Panc1 (cell line): ENCODE measurements around the gene KIRREL3. TPM values are rescaled to one million over a fixed set of nuclear protein-coding genes. Genes with fewer than 3 reads are reported as not detected.
A peak's percentile ranks its signal among the peaks of the same experiment; 100 is the strongest.

Source experiments
- ATAC-seq: fragments of 200-7000 bp; cut with Tn5 transposase; 2 replicates; pipeline ENCODE4 v1.9.1; 2020; ENCODE audit warnings: mild to moderate bottlenecking, moderate library complexity
- BruUV-seq: library from RNA; stranded (reverse); fragments of 400-500 nt; replicated peaks from 2 replicates; lab custom pipeline; 2021; lab: Mats Ljungman, UMichigan
- CTCF ChIA-PET: fragments of 300-600 bp; sonication (Branson Sonifier 250); formaldehyde crosslinking; loops from one replicate; lab custom pipeline; 2022; ENCODE audit warnings: antibody characterized with exemption; lab: Charles Lee
- POLR2A ChIA-PET: fragments of 300-600 bp; sonication (Branson Sonifier 250); formaldehyde crosslinking; loops from one replicate; lab custom pipeline; 2022; ENCODE audit warnings: antibody characterized with exemption; lab: Charles Lee
- DNase-seq: peaks from one replicate; pipeline ENCODE4 v3.0.0-alpha.2; 2010; ENCODE audit warnings: low read depth, low spot score
- H3K27ac ChIP-seq: 2 replicates; pipeline ENCODE4 v1.5.1; 2011; ENCODE audit warnings: mild to moderate bottlenecking, low read length, inconsistent platforms
- H3K27me3 ChIP-seq: fragments of 200-500 bp; sonication (Bioruptor generic); 2 replicates; pipeline ENCODE4 v1.6.0; 2014; ENCODE audit warnings: low read length, inconsistent platforms; ENCODE audit not compliant: control insufficient read depth, insufficient read depth
- H3K36me3 ChIP-seq: fragments of 200-500 bp; sonication (Bioruptor generic); 2 replicates; pipeline ENCODE4 v1.5.1; 2014; ENCODE audit warnings: inconsistent platforms, mild to moderate bottlenecking, low read length, moderate library complexity; ENCODE audit not compliant: control insufficient read depth, insufficient read depth
- H3K4me1 ChIP-seq: 2 replicates; pipeline ENCODE4 v1.5.1; 2011; ENCODE audit warnings: inconsistent platforms, mild to moderate bottlenecking, low read length, moderate library complexity; ENCODE audit not compliant: control insufficient read depth, insufficient read depth
- H3K4me3 ChIP-seq, 2 experiments: 2 replicates each; pipeline ENCODE4 v1.5.1; 2011 to 2012; ENCODE audit warnings: low read depth in 2 of 2, low read length in 2 of 2, mild to moderate bottlenecking in 2 of 2, inconsistent platforms in 1 of 2, moderate library complexity in 1 of 2
- H3K9me3 ChIP-seq: fragments of 200-500 bp; sonication (Bioruptor generic); 2 replicates; pipeline ENCODE4 v1.5.1; 2014; ENCODE audit warnings: low read depth, mild to moderate bottlenecking, inconsistent platforms, low read length, moderate library complexity; ENCODE audit not compliant: control insufficient read depth, insufficient read depth
- CTCF ChIP-seq: fragments of 450-650 bp; IDR thresholded peaks from 2 replicates; pipeline ENCODE4 v1.5.1; 2017; ENCODE audit warnings: mild to moderate bottlenecking
- POLR2AphosphoS5 ChIP-seq: IDR thresholded peaks from 2 replicates; pipeline ENCODE4 v1.6.1; 2012; ENCODE audit warnings: mild to moderate bottlenecking, low read depth, low read length, moderate library complexity
- REST ChIP-seq, 2 experiments: IDR thresholded peaks; 2 replicates each; pipeline ENCODE4 v1.6.1; 2011 to 2012; ENCODE audit warnings: low read depth in 2 of 2, control low read depth in 1 of 2, low read length in 1 of 2, mild to moderate bottlenecking in 1 of 2, moderate library complexity in 1 of 2; ENCODE audit not compliant: insufficient read depth in 1 of 2
- SIN3A ChIP-seq: IDR thresholded peaks from 2 replicates; pipeline ENCODE4 v1.6.1; 2012; ENCODE audit warnings: low read depth, mild to moderate bottlenecking, low read length, moderate library complexity, borderline replicate concordance; ENCODE audit not compliant: insufficient read depth
- TCF7L2 ChIP-seq: IDR thresholded peaks from 2 replicates; pipeline ENCODE4 v1.6.1; 2011; ENCODE audit warnings: mild to moderate bottlenecking, low read depth, low read length, inconsistent platforms
- in situ Hi-C: cut with HindIII; loops from 2 replicates; pipeline ENCODE4 v1.10.0; 2016; ENCODE audit warnings: low sequenced_read_pairs, low pct_unique_long_range_greater_than_20kb
- intact Hi-C: fragments of 100-400 bp; cut with micrococcal nuclease; formaldehyde crosslinking; loops from one replicate; pipeline ENCODE4 v1.10.0; 2022; ENCODE audit not compliant: unreplicated experiment
- total RNA-seq: library from RNA; stranded (reverse); gene quantifications from one replicate; pipeline ENCODE4 v1.2.1, GENCODE V29; 2021; ENCODE audit not compliant: unreplicated experiment

KIRREL3 gene
- total RNA-seq, 1 experiment from 2014 or later: 0.36 TPM

DNA sequence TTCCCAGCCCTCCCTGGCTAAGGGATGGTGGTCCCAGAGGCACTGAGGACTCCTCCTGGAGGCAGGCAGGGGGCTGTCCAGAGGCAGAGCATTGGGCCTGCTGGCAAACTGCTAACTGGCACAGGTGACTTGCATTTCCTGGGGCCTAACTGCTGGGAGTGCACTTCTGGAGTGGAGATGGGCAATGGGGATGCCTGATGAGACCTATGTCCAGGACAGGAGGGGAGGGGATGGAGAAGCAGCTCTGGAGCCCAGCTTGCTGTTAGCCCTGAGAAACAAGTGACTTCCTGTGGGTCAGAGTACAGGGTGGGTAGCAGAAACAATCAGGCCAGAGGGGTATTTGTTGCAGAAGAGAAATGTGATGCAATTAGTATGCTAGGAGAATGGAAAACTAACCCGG lies 391.9 kb downstream of the KIRREL3 start:
- no peaks in the 10 kb centered on the region for H3K36me3 ChIP-seq
- no peak for TF ChIP-seq CTCF
- no peak for TF ChIP-seq TCF7L2
- no peak for TF ChIP-seq REST (IDR thresholded peaks at IDR 0.05; ENCODE audit: insufficient read depth in 1 of 2, low read depth in 2 of 2, low read length in 1 of 2)
- no peak for TF ChIP-seq POLR2AphosphoS5
- TF ChIP-seq SIN3A: no peak
- no peak overlapping the region for H3K4me3 ChIP-seq
- no peak overlapping the region for H3K27ac ChIP-seq
- DNase-seq: no peak
- no peaks in the 10 kb centered on the region for H3K4me1 ChIP-seq
- H3K9me3 ChIP-seq: no peaks in the 10 kb centered on the region
- intact Hi-C loops: no loop called here
- in situ Hi-C loops: no loop called here
- no peak for ATAC-seq
- POLR2A ChIA-PET: no interaction called here
- BruUV-seq: no TSS peak
- peaks cover 5% of the 10 kb centered on the region; the same call in 1 of the 2 replicates for H3K27me3 ChIP-seq
- CTCF ChIA-PET: no interaction called here

- DNase-seq (no peak), ATAC-seq (peak; percentile 29; the same call in 1 of the 2 replicates)
- Histone ChIP-seq H3K27me3 (peaks cover 4% of the 10 kb centered on the region; the same call in 1 of the 2 replicates), H3K4me1 (no peaks in the 10 kb centered on the region), H3K27ac (no peak overlapping the region), H3K9me3 (no peaks in the 10 kb centered on the region), H3K4me3 (no peak overlapping the region), H3K36me3 (no peaks in the 10 kb centered on the region)
- no TSS peak for BruUV-seq
- intact Hi-C loops (loop anchor here (2.0 kb wide), 1 partner anchor 383 kb away; no protein-coding TSS in a partner anchor), in situ Hi-C loops (no loop called here)
- CTCF ChIA-PET: interaction anchor here (1.1 to 1.4 kb wide), 2 partner anchors 127 to 380 kb away, joined by 3 to 4 read pairs; no protein-coding TSS in a partner anchor
- TF ChIP-seq TCF7L2 (no peak), CTCF (no peak), REST (IDR thresholded peaks at IDR 0.05; ENCODE audit: insufficient read depth in 1 of 2, low read depth in 2 of 2, low read length in 1 of 2) (no peak), POLR2AphosphoS5 (no peak), SIN3A (no peak)
- POLR2A ChIA-PET: no interaction called here
Measured at GRCh38 chr11:126607776-126608541, 392.6 kb downstream of the KIRREL3 start.
